ENCODE results near the gene FAM219B. TPM values are rescaled to one million over a fixed set of nuclear protein-coding genes. Genes with fewer than 3 reads are reported as not detected.

The FAM219B gene
- total RNA-seq, 1 experiment from 2014 or later: 73.7 TPM

DNA sequence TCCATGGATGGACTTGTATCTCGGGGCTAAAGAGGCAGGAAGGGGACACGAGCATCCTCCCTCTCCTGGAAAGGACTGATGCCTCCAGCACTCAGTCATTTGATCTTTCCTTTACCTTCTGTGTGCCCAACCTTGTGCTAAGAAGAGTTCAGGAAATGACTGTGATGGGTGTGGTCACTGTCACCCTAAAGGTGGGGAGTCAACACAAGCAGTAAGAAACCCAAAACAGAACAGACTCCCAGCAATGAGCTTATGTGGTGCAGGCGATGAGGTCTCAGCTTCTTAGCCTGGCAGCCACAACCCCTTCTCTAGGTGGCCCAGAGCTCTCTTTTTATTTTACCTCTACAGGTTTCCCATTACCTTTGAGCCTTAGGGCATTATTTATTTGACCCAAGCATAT is 13.0 kb downstream of the FAM219B start:
- Histone ChIP-seq H3K36me3 (ENCODE audit: control insufficient read depth, insufficient read depth, low read length) (no peaks in the 10 kb centered on the region), H3K4me3 (ENCODE audit: low read depth, low read length) (no peak overlapping the region), H3K27me3 (replicated peaks; ENCODE audit: control insufficient read depth, insufficient read depth, low read length) (no peaks in the 10 kb centered on the region), H3K4me1 (0 out of 2 replicates have a peak, but pooled peaks cover 6% of the 10 kb centered on the region), H3K9me3 (no peaks in the 10 kb centered on the region)
- intact Hi-C loops (cut with micrococcal nuclease; ENCODE audit: unreplicated experiment): no loop called here
- DNase-seq: no peak
- no peak overlapping the region for H3K27ac Mint-ChIP-seq (ENCODE audit: unreplicated experiment)
- no peaks in the 10 kb centered on the region for H3K27me3 Mint-ChIP-seq (ENCODE audit: insufficient read depth, unreplicated experiment)
- no peak overlapping the region for H3K4me3 Mint-ChIP-seq (ENCODE audit: unreplicated experiment)
- TF ChIP-seq, protein P1, sequence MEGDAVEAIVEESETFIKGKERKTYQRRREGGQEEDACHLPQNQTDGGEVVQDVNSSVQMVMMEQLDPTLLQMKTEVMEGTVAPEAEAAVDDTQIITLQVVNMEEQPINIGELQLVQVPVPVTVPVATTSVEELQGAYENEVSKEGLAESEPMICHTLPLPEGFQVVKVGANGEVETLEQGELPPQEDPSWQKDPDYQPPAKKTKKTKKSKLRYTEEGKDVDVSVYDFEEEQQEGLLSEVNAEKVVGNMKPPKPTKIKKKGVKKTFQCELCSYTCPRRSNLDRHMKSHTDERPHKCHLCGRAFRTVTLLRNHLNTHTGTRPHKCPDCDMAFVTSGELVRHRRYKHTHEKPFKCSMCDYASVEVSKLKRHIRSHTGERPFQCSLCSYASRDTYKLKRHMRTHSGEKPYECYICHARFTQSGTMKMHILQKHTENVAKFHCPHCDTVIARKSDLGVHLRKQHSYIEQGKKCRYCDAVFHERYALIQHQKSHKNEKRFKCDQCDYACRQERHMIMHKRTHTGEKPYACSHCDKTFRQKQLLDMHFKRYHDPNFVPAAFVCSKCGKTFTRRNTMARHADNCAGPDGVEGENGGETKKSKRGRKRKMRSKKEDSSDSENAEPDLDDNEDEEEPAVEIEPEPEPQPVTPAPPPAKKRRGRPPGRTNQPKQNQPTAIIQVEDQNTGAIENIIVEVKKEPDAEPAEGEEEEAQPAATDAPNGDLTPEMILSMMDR (IDR thresholded peaks at IDR 0.05; ENCODE audit: insufficient read depth in 1 of 2, low read depth in 1 of 2, low read length in 1 of 2, severe bottlenecking in 1 of 2, unreplicated experiment in 1 of 2): no peak
- ChIA-PET POLR2A (no interaction called here), CTCF (no interaction called here)
- no TSS peak for BruUV-seq (replicated peaks)
- H3K9me3 Mint-ChIP-seq (ENCODE audit: unreplicated experiment): no peaks in the 10 kb centered on the region
- peaks cover 11% of the 10 kb centered on the region for H3K4me1 Mint-ChIP-seq (ENCODE audit: low read depth, unreplicated experiment)
- H3K36me3 Mint-ChIP-seq (ENCODE audit: insufficient read depth, unreplicated experiment): peaks cover 44% of the 10 kb centered on the region

DNA sequence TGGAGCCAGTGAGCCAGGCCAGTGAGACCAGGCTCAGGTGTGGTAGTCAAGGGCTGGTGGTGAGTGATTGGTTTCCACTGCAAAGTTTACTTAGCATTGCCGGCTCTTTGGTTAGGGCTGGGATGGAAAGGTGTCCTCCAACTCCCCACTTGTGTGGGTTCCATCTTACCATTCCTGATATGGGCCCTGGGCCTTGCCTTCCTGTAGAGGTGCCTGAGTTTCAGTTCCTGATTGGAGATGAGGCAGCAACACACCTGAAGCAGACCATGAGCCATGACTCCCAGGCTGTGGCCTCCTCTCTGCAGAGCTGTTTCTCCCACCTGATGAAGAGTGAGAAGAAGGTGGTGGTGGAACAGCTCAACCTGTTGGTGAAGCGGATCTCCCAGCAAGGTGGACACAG is 13.7 kb downstream of the FAM219B start:
- no peak overlapping the region for H3K4me3 ChIP-seq (ENCODE audit: low read depth, low read length)
- H3K4me3 Mint-ChIP-seq (ENCODE audit: unreplicated experiment): no peak overlapping the region
- H3K27me3 ChIP-seq (replicated peaks; ENCODE audit: control insufficient read depth, insufficient read depth, low read length): no peaks in the 10 kb centered on the region
- POLR2A ChIA-PET: no interaction called here
- CTCF ChIA-PET: no interaction called here
- TF ChIP-seq, protein P1 (IDR thresholded peaks at IDR 0.05; ENCODE audit: insufficient read depth in 1 of 2, low read depth in 1 of 2, low read length in 1 of 2, severe bottlenecking in 1 of 2, unreplicated experiment in 1 of 2): no peak
- no peaks in the 10 kb centered on the region for H3K9me3 Mint-ChIP-seq (ENCODE audit: unreplicated experiment)
- no peaks in the 10 kb centered on the region for H3K27me3 Mint-ChIP-seq (ENCODE audit: insufficient read depth, unreplicated experiment)
- no peak overlapping the region for H3K27ac Mint-ChIP-seq (ENCODE audit: unreplicated experiment)
- no TSS peak for BruUV-seq (replicated peaks)
- H3K4me1 ChIP-seq: 0 out of 2 replicates have a peak, but pooled peaks cover 6% of the 10 kb centered on the region
- intact Hi-C loops (cut with micrococcal nuclease; ENCODE audit: unreplicated experiment): no loop called here
- no peak for DNase-seq
- H3K36me3 ChIP-seq (ENCODE audit: control insufficient read depth, insufficient read depth, low read length): no peaks in the 10 kb centered on the region
- H3K36me3 Mint-ChIP-seq (ENCODE audit: insufficient read depth, unreplicated experiment): peaks cover 37% of the 10 kb centered on the region
- H3K4me1 Mint-ChIP-seq (ENCODE audit: low read depth, unreplicated experiment): peaks cover 11% of the 10 kb centered on the region
- no peaks in the 10 kb centered on the region for H3K9me3 ChIP-seq

DNA sequence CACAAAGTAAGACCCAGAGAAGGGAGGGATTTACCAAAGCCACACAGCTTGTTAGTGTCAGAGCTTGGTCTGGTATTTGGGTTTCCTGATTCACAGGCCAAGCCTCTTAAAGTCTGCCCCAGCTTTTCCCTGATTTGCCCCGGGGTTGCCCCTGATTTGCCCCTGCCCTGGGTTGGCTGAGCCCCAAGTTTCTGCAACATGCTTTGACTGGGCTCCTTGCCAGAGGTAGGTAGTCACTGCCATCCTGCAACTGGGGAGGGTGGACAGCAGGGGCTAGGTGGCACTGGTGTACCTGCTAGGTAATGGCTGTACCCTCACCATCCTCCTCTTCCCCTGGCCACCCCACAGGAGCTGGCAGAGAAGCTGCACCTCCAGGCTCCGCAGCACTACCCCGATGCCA is 14.3 kb downstream of the FAM219B start:
- Mint-ChIP-seq H3K27ac (ENCODE audit: unreplicated experiment) (no peak overlapping the region), H3K4me1 (ENCODE audit: low read depth, unreplicated experiment) (peaks cover 11% of the 10 kb centered on the region), H3K36me3 (ENCODE audit: insufficient read depth, unreplicated experiment) (peaks cover 31% of the 10 kb centered on the region), H3K27me3 (ENCODE audit: insufficient read depth, unreplicated experiment) (no peaks in the 10 kb centered on the region), H3K4me3 (ENCODE audit: unreplicated experiment) (no peak overlapping the region), H3K9me3 (ENCODE audit: unreplicated experiment) (no peaks in the 10 kb centered on the region)
- BruUV-seq (replicated peaks): no TSS peak
- no peaks in the 10 kb centered on the region for H3K36me3 ChIP-seq (ENCODE audit: control insufficient read depth, insufficient read depth, low read length)
- POLR2A ChIA-PET: interaction anchor here (0.5 kb wide), 1 partner anchor 351 kb away, joined by 3 read pairs; the partner anchor contains the start of gene ARID3B
- TF ChIP-seq, protein P1 (IDR thresholded peaks at IDR 0.05; ENCODE audit: insufficient read depth in 1 of 2, low read depth in 1 of 2, low read length in 1 of 2, severe bottlenecking in 1 of 2, unreplicated experiment in 1 of 2): no peak
- CTCF ChIA-PET: interaction anchor here (0.7 kb wide), 1 partner anchor 46 kb away, joined by 4 read pairs; no protein-coding TSS in a partner anchor
- H3K4me1 ChIP-seq: 0 out of 2 replicates have a peak, but pooled peaks cover 6% of the 10 kb centered on the region
- no peaks in the 10 kb centered on the region for H3K27me3 ChIP-seq (replicated peaks; ENCODE audit: control insufficient read depth, insufficient read depth, low read length)
- H3K9me3 ChIP-seq: no peaks in the 10 kb centered on the region
- intact Hi-C loops (cut with micrococcal nuclease; ENCODE audit: unreplicated experiment): no loop called here
- no peak for DNase-seq
- no peak overlapping the region for H3K4me3 ChIP-seq (ENCODE audit: low read depth, low read length)

Measured in Caco-2 (cell line).